Stimulated activated CD8-positive, alpha-beta memory T cell treated with anti-CD3 and anti-CD28 coated beads, Interleukin-7, amount 100 ng/mL, for 24 hours (primary cell): ENCODE measurements around the gene ZNF829.
A peak's percentile ranks its signal among the peaks of the same experiment; 100 is the strongest.

ENCODE experiments used
- DNase-seq: peaks from one replicate; pipeline ENCODE4 v3.0.0-alpha.2; 2020; ENCODE audit warnings: low read depth

The ZNF829 gene

DNA sequence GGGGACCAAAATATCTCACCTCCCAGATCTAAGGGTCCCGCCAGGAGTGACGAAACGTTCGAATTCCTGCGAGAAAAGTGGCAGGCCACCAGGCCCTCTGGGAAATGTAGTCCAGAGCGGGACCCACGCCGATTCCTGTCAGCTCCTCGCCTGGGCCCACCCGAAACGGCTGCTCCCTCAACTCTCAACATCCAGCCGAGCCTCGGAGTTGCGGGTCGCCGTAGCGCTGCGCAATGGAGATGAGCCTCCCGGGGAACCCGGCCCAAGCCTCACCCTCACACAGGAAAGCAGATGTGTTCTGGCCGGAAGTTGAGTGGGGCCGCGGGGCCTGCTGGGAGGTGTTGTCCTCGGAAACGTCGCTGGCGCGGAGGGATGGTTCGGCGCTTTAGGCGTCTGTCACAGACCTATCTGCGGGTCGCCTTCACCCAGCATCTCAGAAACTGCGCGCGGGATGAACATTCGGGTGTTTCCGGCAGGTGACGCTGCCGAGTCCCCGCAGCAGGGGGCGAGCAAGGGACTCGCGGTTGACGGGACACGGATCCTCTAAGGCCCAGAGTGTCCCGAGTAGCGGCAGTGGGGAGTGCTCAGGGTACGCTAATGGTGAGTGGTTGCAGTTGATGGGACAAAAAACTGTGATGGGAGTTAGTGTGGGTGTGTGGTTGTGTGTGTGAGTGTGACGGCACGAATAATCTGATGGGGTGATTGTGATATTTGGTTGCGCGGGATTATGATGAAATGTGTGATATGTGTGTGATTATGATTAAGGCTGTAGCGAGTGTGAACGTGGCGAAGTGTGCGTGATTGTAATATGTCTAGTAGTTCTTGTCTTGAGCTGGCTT is at the start of gene ZNF829, which contains the start of gene ZNF568:
Gene ZNF829 (minus strand): TSS at position 300 of the 839 bp plus-strand sequence. CDS start 1,124 bp downstream, outside the sequence.
Gene ZNF568 (plus strand): TSS at position 341 of the 839 bp plus-strand sequence. CDS start 6,439 bp downstream, outside the sequence.
- DNase-seq, result peak; percentile 80

DNA sequence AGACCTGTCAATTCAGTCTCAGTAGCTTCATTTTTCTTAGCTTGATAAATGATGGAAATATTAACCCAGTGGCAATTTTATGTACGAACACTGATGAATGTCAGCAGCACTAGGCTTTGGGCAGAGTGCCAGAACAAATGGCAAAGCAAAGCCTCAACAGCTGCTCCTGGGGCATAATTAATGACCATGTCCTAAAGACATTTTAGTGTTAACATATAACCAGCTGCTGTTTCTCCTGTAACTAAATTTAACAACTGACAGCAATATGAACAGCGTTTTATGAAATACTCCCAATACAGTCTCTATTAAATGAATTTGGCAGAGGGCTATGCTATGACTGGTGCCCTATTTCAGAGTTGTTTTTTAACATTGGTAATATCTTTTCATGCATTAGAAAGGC is 47.2 kb upstream of the ZNF829 start:
- no peak for DNase-seq

DNA sequence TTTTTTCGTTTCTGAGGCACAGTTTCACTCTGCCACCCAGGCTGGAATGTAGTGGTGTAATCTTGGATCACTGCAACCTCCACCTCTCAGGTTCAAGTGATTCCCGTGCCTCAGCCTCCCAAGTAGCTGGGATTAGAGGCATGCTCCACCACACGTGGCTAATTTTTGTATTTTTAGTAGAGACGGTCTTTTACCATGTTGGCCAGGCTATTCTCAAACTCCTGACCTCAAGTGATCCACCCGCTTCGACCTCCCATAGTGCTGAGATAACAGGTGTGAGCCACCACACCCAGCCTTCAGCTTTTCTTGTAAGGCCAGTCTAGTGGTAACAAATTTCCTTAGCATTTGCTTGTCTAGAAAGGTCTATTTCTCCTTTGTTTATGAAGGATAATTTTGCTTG is 46.3 kb upstream of the ZNF829 start:
- no peak for DNase-seq

DNA sequence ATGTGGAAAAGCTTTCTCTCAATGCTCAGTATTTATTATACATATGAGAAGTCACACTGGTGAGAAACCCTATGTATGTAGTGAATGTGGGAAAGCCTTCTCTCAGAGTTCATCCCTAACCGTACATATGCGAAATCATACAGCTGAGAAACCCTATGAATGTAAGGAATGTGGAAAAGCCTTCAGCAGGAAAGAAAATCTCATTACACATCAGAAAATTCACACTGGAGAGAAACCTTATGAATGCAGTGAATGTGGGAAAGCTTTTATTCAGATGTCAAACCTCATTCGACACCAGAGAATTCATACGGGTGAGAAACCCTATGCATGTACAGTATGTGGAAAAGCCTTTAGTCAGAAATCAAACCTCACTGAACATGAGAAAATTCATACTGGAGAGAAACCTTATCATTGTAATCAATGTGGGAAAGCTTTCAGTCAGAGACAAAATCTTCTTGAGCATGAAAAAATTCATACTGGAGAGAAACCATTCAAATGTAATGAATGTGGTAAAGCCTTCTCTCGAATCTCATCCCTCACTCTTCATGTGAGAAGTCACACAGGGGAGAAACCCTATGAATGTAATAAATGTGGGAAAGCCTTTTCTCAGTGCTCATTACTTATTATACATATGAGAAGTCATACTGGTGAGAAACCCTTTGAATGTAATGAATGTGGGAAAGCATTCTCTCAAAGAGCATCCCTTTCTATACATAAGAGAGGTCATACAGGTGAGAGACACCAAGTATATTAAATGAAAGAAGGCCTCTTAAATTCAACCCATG is 34.4 kb upstream of the ZNF829 start:
- no peak for DNase-seq

DNA sequence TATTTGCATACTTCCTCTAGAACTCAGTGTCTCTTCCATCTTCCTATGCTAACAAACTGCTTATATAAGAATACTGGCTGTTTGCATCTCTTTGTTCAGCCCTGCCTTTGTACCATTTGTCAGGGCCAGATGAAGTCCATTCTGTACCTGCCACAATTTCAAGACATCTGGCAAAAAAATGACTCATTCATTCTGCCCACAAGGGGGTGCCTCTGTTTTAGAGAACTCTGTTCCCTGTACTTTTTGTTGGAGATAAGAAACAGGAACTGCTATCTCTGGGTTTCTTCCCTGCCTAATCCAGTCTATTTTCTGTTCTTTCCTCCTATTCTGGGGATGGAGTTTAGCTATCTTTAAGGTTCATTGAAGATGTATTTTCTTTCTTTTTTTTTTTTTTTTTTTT is 23.1 kb upstream of the ZNF829 start:
- DNase-seq, result no peak

DNA sequence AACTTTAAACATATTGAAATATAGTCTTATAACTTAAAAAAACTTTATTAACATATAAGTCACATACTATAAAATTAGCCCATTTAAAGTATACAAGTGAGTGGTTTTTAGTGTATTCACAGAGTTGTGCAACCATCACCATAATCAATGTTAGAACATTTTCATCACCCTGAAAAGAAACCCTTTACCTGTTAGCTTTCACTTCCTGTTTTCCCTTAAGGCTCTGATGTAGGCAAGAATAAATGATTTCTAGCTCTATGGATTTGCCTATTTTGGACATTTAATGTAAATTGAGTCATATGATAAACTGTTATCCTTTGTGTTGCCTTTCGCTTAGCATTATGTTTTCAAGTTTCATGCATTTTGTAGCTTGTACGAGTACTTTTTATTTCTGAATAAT is 15.6 kb upstream of the ZNF829 start:
- no peak for DNase-seq

DNA sequence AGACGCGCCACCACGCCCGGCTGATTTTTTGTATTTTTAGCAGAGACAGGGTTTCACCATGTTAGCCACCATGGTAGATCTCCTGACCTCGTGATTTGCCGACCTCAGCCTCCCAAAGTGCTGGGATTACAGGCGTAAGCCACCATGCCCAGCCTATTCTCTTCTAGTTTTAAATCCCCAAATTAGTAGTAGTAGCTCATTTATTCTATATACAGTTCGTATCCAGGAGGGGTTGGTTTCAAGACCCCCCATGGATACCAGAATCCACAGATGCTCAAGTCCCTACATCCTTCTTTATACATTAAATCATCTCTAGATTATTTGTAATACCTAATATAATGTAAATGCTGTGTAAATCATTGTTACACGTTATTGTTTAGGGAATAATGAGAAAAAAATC is 2.0 kb upstream of the ZNF829 start:
- DNase-seq, result no peak

DNA sequence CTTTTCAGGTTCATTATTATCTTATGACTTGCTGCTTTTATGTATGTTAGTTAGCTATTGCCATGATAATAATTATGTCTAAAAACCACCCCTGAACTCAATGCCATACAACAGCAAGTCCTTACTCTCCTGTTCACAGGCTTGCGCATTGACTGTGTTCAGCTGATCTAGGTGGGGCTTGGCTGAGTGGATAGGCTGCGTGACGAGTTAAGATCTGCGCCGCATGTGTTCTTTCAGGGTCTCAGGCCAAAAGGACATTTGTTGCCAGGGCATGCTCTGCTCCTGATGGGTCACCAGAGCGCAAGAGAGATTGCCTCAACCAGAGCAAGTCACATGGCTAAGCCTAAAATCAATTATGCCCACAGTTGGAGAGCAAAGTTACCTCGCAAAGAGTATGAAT is 900 bp upstream of the ZNF829 start:
- no peak for DNase-seq

DNA sequence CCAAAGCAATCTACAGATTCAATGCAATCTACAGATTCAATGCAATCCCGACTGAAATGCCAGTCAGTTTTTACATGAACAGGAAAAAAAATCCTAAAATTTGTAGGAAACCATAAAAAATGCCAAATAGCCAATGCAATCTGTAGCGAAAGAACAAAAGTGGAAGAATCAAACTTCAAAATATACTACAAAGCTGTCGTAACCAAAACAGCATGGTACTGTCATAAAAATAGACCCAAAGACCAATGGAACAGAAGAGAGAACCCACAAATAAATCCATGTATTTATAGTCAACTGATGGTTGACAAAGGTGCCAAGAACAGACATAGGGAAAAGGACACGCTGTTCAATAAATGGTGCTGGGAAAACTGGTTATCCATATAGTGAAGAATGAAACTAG is 17.7 kb downstream of the ZNF829 start:
- DNase-seq, result no peak

DNA sequence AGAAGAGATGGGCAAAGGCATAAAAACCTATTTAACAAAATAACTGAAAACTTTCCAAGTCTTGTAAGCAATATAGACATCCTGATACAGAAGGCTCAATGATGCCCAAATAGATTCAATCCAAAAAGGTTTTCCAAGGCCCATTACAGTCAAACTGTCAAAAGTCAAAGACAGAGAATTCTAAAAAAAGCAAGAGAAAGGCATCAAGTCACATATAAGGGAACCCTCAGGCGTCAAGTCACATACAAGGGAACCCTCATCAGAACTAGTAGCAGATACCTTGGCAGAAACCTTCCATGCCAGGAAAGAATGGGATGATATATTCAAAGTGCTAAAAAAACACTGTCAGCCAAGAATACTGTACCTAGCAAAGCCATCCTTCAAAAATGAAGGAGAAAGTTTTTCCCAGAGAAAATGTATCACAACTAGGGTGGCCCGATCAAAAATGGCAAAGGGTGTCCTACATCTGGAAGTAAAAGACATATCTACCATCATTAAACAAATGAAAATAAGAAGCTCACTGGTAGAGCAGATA is 21.2 kb downstream of the ZNF829 start:
- DNase-seq, result no peak

DNA sequence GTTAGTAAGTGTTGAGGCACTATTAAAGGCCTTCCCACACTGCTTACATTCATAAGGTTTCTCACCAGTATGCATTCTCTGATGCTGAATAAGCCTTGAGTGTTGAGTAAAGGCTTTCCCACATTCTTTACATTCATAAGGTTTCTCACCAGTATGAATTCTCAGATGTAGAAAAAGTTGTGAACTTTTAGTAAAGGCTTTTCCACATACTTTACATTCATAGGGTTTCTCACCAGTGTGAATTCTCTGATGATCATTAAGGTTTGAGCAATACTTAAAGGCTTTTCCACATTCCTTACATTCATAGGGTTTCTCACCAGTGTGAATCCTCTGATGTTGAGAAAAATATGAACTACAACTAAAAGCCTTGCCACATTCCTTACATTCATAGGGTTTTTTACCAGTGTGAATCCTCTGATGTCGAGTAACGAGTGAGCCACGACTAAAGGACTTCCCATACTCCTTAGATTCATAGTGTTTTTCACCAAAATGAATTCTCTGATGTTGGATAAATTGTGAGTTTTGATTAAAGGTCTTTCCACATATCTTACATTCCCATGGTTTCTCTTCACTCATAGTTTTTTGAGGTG is 24.2 kb downstream of the ZNF829 start:
- no peak for DNase-seq

DNA sequence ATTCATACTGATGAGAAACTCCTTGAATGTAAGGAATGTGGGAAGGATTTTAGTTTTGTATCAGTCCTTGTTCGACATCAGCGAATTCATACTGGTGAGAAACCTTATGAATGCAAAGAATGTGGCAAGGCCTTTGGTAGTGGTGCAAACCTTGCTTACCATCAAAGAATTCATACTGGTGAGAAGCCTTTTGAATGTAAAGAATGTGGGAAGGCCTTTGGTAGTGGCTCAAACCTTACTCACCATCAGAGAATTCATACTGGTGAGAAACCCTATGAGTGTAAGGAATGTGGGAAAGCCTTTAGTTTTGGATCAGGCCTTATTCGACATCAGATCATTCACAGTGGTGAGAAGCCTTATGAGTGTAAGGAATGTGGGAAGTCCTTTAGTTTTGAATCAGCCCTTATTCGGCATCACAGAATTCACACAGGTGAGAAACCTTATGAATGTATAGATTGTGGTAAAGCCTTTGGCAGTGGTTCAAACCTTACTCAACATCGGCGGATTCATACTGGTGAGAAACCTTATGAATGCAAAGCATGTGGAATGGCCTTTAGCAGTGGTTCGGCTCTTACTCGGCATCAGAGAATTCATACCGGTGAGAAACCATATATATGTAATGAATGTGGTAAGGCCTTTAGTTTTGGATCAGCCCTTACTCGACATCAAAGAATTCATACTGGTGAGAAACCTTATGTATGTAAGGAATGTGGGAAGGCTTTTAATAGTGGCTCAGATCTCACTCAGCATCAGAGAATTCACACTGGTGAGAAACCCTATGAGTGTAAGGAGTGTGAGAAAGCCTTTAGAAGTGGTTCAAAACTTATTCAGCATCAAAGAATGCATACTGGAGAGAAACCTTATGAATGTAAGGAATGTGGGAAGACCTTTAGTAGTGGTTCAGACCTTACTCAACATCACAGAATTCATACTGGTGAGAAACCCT is 38.8 kb downstream of the ZNF829 start:
- no peak for DNase-seq

DNA sequence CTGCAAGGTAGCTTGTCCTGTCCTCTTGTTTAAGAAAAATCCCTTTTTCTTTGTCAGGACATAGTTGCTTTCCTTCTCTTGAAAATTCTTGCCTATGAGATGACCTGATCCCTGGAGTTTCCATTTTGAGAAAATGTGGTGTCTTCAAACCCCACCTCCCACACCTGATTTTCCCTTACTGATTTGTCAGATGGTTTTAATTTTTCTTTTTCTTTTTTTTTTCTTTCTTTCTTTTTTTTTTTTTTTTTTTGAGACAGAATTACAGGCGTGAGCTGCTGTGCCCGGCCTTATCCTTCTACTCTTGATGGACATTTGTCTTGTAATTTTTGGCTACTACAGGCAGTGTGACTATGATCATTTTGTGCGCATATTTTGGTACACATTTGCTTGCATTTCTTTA is 64.2 kb downstream of the ZNF829 start:
- no peak for DNase-seq

DNA sequence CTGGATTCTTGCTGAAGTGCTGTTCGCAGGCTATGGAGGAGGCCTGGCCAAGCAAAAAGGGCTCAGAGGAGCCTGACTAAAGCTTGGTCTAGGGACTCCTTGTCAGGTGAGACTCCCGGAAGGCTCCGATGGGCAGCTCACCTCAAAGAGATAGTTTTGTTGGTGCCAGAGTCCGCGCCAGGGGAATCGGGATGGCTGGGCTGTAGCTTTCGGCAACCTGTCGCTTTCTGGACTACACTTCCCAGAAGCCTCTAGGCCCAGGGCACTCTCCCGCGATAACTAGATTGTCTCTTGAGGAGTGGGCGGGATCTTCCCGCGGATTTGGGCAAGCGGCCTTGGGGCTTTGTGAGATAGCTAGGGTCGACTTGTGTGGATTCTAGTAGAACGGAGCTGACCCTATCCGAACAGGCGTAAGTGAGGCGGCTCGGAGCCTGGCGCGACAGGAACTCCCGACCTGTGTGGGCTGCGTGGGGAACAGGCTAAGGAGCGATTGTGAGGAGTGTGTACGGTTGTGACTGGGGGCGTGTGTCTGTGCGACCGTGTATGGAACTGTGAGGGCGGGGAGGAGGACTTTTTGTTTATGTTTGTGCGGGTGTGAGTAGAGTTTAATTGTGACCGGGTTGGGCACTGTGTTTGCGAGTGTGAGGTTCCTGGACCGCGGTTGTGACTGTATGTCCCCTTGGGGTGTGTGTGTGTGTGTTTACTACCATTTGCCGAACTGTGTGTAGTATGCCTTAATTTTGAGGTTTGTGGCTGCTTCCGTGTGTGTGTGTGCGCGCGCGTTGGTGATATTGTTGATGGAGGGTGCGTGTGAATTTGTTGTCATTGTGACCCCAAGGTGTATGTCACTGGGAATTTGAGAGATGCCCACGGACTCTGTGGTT is 65.3 kb downstream of the ZNF829 start, which contains the start of gene ZNF345:
Gene ZNF345 (plus strand): TSS at position 318 of the 884 bp plus-strand sequence. CDS start 25,955 bp downstream, outside the sequence.
- peak; percentile 65 for DNase-seq

DNA sequence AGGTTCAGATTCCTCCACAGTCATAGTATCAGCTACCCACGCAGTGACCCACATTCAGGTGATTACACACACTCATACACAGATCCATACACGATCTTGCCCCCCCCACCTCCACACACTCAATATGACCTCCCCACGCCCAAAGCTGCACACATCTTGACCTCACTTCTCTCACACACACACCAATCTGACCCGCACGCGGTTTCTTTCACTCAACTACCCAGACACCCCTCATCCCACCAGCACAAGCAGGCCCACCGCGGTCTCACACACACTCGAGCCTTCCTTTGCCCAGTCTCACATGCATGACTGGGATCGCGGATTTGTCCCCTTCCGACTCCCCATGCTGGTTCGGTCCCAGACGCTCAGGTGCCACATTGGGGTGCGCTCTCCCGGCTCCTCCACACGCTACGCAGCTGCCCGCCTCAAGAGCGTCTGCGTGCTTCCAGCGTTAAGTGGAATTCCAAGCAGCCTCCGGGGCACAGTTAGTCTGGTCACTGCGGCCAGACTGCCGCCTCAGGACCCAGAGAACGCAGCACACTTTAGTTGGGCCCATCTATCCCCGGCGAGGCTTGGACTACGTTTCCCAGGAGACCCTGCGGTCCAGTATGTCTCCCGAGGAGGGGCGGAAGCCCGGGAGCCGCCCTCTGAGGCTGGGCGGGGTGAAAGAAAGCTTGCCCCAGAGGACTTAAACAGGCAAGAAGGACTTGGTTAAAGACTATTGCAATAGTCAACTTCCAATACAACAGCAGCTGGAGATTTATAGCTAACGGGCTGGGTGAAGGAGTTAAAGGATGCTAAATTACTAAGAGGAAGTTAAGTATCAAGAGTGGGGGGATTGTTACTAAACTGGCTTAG is 66.2 kb downstream of the ZNF829 start:
- peak; percentile 64 for DNase-seq

DNA sequence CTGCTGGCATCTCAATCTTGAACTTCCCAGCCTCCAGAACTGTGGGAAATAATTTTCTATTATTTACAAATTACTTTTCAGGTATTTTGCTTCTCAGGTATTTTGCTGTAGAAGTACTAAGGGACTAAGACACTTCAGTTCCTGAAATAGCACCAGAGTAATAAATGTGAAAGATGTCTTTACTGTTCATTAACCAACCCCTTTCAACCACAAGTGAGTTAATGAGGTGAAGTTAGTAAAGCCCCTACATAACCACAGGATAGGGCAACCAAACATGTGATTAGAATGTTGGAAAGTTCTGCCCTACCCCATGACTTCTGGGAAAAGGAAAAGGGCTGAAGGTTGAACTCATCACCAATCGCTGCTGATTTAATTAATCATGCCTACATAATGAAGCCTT is 68.1 kb downstream of the ZNF829 start:
- DNase-seq, result no peak

DNA sequence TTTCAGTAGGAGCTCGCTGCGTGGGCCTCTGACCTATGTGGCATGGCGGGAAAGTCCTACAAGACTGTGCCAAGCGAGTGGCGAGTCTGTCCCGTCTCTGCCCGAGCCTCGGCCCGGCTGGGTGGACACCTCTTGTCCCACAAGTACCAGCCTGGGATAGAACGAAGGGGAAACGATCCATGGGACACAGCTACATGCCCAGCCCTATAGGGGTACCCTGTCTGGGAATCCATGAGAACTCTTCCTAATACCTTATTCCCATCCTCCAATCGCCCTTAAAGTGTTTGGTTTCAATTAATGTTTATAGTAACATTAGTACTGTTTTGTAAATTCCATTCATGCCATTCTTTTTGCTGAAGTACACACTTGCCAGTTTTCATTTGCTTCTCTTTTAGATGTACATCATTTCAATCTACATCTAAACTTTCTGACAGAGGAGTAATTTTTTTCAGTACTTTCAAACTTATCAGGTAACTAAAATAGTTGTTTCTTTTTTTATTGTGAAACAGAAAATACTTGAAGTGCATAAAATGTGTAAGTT is 77.2 kb downstream of the ZNF829 start:
- DNase-seq, result no peak
